ENCODE measurements around the gene ZFYVE16.
"Not testable (repeated sequence)": the region's sequence is repeated elsewhere in the genome, so short reads cannot be mapped to it uniquely, and the experiment has no call there.

ZFYVE16 gene

GRCh38 chr5:80411589-80412219, 3.8 kb downstream of the ZFYVE16 start:
- DNase-seq (ENCODE audit: low read depth): no peak

DNA sequence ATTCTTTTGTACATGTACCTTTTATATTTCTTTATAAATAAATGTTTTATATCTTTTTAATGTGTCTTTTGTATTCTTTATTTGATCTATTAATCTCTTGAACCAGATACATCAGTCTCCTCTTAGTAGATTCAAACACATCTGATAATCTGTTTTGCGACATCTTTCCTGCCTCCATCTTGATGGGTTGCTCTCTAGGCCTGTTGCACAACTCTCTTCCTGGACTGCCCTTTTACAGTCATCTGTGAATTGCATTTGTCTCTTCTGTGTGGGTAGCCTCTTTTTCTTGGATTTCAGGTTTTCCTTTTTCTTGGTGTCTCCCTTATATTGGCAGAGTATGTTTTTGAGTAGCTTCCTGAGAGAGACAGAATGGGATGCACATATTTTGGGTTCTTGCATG, 6.2 kb downstream of the ZFYVE16 start:
- no peak for DNase-seq (ENCODE audit: low read depth)

- no peak for DNase-seq (ENCODE audit: low read depth)
Measured at GRCh38 chr5:80417973-80418372, 10.1 kb downstream of the ZFYVE16 start.

DNA sequence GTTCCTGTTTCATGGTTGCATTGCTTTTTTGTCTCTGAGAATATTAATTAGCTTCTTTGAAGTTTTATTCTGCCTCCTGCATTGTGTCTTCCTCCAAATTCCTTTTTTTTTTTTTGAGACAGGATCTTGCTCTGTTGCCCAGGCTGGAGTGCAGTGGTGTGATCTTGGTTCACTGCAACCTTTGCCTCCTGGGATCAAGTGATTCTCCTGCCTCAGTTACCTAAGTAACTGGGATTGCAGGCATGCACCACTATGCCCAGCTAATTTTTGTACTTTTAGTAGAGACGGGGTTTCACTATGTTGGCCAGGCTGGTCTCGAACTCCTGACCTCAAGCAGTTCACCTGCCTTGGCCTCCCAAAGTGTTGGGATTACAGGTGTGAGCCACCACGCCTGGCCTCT, 16.5 kb downstream of the ZFYVE16 start:
- DNase-seq (ENCODE audit: low read depth): not testable (repeated sequence)

GRCh38 chr5:80435476-80435875, 27.6 kb downstream of the ZFYVE16 start:
- no peak for DNase-seq (ENCODE audit: low read depth)

GRCh38 chr5:80437326-80437725, 29.5 kb downstream of the ZFYVE16 start:
- DNase-seq (ENCODE audit: low read depth): no peak

GRCh38 chr5:80438739-80439138, 30.9 kb downstream of the ZFYVE16 start:
- DNase-seq (ENCODE audit: low read depth): no peak

GRCh38 chr5:80439213-80439612, 31.3 kb downstream of the ZFYVE16 start:
- no peak for DNase-seq (ENCODE audit: low read depth)

- DNase-seq (ENCODE audit: low read depth): no peak
Measured at GRCh38 chr5:80442742-80443141, 34.9 kb downstream of the ZFYVE16 start.

- no peak for DNase-seq (ENCODE audit: low read depth)
Measured at GRCh38 chr5:80453366-80453765, 45.5 kb downstream of the ZFYVE16 start.

DNA sequence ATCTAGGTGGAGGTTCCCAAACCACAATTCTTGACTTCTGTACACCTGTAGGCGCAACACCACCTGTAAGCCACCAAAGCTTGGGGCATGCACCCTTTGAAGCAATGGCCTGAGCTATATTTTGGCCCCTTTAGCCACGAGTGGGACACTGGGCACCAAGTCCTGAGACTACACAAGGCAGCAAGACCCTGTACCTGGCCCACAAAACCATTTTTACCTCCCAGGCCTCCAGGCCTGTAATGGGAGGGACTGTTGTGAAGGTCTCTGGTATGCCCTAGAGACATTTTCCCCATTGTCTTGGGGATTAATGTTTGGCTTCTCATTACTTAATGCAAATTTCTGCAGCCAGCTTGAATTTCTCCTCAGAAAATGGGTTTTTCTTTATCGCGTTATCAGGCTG, 55.4 kb downstream of the ZFYVE16 start:
- no peak for DNase-seq (ENCODE audit: low read depth)

- no peak for DNase-seq (ENCODE audit: low read depth)
Measured at GRCh38 chr5:80466669-80467485, 59.0 kb downstream of the ZFYVE16 start.

DNA sequence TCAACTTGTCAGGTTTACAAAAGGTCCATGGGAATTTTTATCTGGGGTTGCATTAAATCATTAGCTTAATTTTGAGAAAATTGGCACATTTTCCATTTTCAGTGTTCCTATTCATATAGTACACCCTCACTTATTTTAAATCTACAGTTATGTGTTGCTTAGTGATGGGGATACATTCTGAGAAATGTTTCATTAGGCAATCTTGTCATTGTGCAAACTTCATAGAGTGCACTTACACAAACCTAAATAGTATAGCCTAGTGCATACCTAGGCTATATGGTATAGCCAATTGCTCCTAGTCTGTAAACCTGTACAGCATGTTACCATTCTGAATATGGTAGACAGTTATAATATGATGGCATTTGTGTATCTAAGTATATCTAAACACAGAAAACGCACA, 60.3 kb downstream of the ZFYVE16 start:
- DNase-seq (ENCODE audit: low read depth): no peak

DNA sequence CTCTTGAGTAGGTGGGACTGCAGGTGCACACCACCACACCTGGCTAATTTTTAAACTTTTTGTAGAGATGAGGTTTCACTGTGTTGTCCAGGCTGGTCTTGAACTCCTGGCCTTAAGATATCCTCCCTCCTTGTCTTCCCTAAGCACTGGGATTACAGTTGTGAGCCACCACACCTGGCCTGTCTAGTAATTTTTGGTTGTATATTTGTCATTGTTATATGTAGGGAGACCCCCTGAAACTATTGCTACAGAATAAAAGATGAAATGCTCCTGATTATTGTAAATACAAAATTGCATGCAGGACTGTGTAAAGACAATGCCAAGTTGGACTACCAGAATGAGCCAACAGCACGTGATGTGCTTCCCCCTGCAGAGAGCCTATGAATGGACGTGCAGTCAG, 62.8 kb downstream of the ZFYVE16 start:
- DNase-seq (ENCODE audit: low read depth): not testable (repeated sequence)

- DNase-seq (ENCODE audit: low read depth): no peak
Measured at GRCh38 chr5:80474929-80475328, 67.1 kb downstream of the ZFYVE16 start.

- no peak for DNase-seq (ENCODE audit: low read depth)
Measured at GRCh38 chr5:80479713-80480112, 71.8 kb downstream of the ZFYVE16 start.

DNA sequence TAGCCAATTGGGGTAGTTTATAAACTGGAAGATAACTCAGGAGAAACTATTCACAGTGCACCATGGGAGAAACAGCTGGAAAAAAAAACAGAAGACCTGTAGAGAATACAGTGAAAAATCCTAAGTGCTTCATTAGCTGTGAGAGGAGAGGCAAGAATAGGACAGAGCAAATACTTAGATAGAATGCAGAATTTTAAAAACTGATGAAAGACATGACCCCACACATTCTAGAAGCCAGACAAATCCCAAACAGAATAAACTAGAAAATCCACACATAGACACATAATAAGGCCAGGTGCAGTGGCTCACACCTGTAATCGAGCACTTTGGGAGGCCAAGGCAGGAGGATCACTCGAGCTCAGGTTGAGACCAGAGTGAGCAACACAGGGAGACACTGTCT, 72.5 kb downstream of the ZFYVE16 start:
- no peak for DNase-seq (ENCODE audit: low read depth)

DNA sequence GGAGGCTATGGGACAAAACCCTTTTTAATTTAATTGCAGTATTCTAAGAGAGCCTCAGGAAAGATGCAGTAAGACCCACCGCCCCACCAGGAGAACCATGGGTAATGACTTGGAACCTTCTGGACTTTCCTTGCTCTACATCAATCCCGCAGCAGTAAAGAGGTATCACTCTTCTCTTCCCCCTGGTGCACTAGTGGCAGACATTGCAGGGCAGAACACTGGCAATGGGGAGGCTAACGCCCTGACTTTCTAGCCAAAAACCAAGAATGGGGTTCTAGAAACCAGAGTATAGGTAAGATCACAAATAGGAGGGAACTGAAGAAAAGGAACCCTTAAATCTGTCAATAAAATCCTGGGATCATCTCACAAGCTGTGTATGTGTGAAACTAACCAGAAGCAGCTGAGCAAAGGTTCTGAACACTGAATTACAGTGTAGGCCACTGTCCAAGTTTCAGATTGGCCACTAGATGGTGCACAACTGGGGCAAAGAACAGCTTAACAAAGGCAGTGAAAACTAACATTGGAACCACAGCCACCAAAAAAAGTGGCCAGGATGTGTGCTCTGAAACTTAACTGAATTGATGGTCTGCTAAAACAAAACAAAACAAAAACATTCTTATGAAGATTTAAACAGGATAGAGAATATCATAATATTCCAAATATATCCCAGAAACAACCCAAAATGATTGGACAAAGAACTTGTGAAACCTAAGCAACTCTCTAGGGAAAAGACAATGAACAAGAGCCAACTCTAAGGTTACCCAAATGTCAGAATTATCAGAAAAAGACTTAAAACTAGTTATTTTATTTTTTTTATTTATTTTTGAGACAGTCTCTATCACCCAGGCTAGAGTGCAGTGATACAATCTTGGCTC, 73.4 kb downstream of the ZFYVE16 start:
- DNase-seq (ENCODE audit: low read depth): no peak

DNA sequence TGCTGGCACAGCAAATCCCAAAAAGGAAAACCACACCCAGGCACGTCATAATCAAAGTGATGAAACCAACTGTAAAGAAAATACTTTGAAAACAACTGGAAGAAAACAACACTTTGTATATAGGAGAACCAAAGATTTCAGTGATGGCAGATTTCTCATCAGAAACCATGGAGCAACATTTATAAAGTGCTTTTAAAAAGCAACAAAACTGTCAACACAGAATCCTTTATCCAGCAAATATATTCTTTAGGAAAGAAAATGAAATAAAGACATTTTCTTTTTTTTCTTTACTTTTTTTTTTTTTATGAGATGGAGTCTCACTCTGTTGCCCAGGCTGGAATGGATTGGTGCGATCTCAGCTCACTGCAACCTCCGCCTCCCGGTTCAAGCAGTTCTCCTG, 74.7 kb downstream of the ZFYVE16 start:
- DNase-seq (ENCODE audit: low read depth): no peak

- no peak for DNase-seq (ENCODE audit: low read depth)
Measured at GRCh38 chr5:80483636-80484232, 75.9 kb downstream of the ZFYVE16 start.

DNA sequence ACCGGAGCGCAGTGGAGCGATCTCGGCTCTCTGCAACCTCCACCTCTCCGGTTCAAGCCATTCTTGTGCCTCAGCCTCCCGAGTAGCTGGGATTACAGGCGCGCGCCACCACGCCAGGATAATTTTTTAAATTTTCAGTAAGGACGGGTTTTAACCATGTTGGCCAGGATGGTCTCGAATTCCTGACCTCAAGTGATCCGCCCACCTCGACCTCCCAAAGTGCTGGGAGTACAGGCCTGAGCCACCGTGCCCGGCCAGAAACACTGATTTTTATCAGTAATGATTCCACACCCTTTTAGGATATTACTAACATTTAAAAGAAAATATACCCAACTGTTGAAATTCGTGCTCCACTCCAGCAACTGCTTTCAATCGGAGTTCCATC, 79.6 kb downstream of the ZFYVE16 start:
- DNase-seq (ENCODE audit: low read depth): no peak

Data from activated gamma-delta T cell treated with anti-CD3 and anti-CD28 coated beads, Interleukin-2, amount 50 U/mL, for 16 hours (primary cell).